NCI-H82 treated with DMSO at 0.1 percent for 48 hours (cell line): ENCODE data around the gene METTL24.

Experiments used
- DNase-seq: peaks from one replicate; lab custom pipeline; 2025; ENCODE audit not compliant: unreplicated experiment; lab: John Stamatoyannopoulos, UW

The METTL24 gene

GRCh38 chr6:110207652-110208051 is 150.5 kb downstream of the METTL24 start:
- DNase-seq: no peak

- DNase-seq: no peak
Observed at GRCh38 chr6:110201151-110201884, 156.8 kb downstream of the METTL24 start.

- no peak for DNase-seq
Observed at GRCh38 chr6:110198561-110198960, 159.6 kb downstream of the METTL24 start.

- no peak for DNase-seq
Observed at GRCh38 chr6:110196874-110197273, 161.3 kb downstream of the METTL24 start.

- no peak for DNase-seq
Observed at GRCh38 chr6:110195639-110196038, 162.5 kb downstream of the METTL24 start.
